Hepatocyte (in vitro differentiated cells): ENCODE data around the gene DLEC1.
"Not testable (repeated sequence)": the region's sequence is repeated elsewhere in the genome, so short reads cannot be mapped to it uniquely, and the experiment has no call there.

Source experiments
- EZH2 ChIP-seq: fragments of 200-600 bp; sonication (generic); IDR thresholded peaks from 2 replicates; pipeline ENCODE4 v1.6.1; 2016; ENCODE audit warnings: antibody characterized with exemption, mild to moderate bottlenecking, borderline replicate concordance
- TF ChIP-seq, protein P1 (sequence below): fragments of 200-600 bp; sonication (generic); IDR thresholded peaks from 2 replicates; pipeline ENCODE4 v1.5.1; 2016; ENCODE audit warnings: antibody characterized with exemption, mild to moderate bottlenecking; ENCODE audit not compliant: poor library complexity

DNA sequence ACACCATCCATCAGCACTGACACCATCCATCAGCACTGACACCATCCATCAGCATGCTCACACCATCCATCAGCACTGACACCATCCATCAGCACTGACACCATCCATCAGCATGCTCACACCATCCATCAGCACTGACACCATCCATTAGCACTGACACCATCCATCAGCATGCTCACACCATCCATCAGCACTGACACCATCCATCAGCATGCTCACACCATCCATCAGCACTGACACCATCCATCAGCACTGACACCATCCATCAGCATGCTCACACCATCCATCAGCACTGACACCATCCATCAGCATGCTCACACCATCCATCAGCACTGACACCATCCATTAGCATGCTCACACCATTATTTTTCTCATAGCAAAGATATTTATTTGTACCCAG, 48.3 kb downstream of the DLEC1 start:
- TF ChIP-seq, protein P1, sequence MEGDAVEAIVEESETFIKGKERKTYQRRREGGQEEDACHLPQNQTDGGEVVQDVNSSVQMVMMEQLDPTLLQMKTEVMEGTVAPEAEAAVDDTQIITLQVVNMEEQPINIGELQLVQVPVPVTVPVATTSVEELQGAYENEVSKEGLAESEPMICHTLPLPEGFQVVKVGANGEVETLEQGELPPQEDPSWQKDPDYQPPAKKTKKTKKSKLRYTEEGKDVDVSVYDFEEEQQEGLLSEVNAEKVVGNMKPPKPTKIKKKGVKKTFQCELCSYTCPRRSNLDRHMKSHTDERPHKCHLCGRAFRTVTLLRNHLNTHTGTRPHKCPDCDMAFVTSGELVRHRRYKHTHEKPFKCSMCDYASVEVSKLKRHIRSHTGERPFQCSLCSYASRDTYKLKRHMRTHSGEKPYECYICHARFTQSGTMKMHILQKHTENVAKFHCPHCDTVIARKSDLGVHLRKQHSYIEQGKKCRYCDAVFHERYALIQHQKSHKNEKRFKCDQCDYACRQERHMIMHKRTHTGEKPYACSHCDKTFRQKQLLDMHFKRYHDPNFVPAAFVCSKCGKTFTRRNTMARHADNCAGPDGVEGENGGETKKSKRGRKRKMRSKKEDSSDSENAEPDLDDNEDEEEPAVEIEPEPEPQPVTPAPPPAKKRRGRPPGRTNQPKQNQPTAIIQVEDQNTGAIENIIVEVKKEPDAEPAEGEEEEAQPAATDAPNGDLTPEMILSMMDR = not testable (repeated sequence)
- not testable (repeated sequence) for TF ChIP-seq EZH2
